Mesothelial cell of epicardium (in vitro differentiated cells): Measurements from ENCODE around the gene INPP5B. TPM values are rescaled to one million over a fixed set of nuclear protein-coding genes. Genes with fewer than 3 reads are reported as not detected.

ENCODE experiments used
- DNase-seq, 2 experiments: peaks; one replicate each; pipeline ENCODE4 v3.0.0; 2021; ENCODE audit warnings: low spot score in 2 of 2; ENCODE audit not compliant: unreplicated experiment in 2 of 2
- H3K27ac Mint-ChIP-seq: 2 replicates; pipeline ENCODE4 v1.8.0; 2021; ENCODE audit warnings: mixed read lengths
- H3K27me3 Mint-ChIP-seq: 2 replicates; pipeline ENCODE4 v1.8.0; 2021; ENCODE audit warnings: low read depth, mixed read lengths
- H3K36me3 Mint-ChIP-seq: 2 replicates; pipeline ENCODE4 v1.8.0; 2021; ENCODE audit warnings: mixed read lengths
- H3K4me1 Mint-ChIP-seq: 2 replicates; pipeline ENCODE4 v1.8.0; 2021; ENCODE audit warnings: mixed read lengths
- H3K4me3 Mint-ChIP-seq: 2 replicates; pipeline ENCODE4 v1.8.0; 2021; ENCODE audit warnings: mild to moderate bottlenecking, moderate library complexity, mixed read lengths
- H3K9me3 Mint-ChIP-seq: 2 replicates; pipeline ENCODE4 v1.8.0; 2021; ENCODE audit warnings: mixed read lengths
- CTCF ChIP-seq: fragments of 200-600 bp; sonication (generic); IDR thresholded peaks from one replicate; pipeline ENCODE4 v1.5.0; 2021; ENCODE audit warnings: antibody characterized with exemption; ENCODE audit not compliant: unreplicated experiment
- total RNA-seq: library from RNA; stranded (reverse); gene quantifications from 3 replicates; pipeline ENCODE4 v1.2.1, GENCODE V29; 2021

INPP5B gene
- total RNA-seq, 1 donor from 2014 or later, result 21.5 TPM

DNA sequence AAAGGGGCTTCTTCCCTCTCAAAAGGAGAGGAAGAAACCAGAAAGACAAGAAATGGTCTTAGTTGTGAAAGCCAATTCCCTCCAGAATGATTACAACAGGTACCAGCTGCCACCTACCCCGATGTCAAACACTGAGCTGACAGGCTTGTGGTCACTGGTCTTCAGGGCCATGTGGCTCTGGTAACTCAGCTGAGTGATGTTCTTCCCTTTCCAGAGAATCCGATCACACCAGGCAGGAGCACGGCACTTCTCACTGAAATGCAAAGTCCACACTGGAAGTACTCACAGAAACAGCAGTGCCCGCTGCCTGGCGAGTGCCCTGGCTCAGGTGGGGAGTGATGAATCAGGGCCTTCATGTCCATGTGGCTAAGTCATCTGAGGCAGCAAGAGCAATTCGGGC lies 68.8 kb downstream of the INPP5B start:
- Mint-ChIP-seq H3K9me3 (no peaks in the 10 kb centered on the region), H3K4me3 (no peak overlapping the region), H3K36me3 (peaks cover 31% of the 10 kb centered on the region), H3K4me1 (no peaks in the 10 kb centered on the region), H3K27ac (no peak overlapping the region), H3K27me3 (no peaks in the 10 kb centered on the region)
- no peak for TF ChIP-seq CTCF
- no peak for DNase-seq

DNA sequence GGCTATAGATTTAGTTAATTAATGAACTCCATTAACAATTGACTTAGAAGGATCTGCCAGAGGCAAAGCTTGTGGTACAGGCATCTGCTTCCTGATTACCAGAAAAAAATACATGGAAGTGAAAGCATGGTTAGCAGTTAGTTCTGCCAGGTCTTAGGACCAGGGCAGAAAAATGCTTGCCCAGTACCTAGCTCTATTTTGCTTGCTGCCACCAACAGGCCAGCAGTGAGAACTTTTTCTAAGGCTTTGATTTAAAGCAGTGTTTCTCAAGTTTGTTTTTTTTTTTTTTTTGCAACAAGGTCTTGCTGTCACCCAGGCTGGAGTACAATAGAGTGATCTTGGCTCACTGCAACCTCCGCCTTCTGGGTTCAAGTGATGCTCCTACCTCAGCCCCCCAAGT lies 71.0 kb downstream of the INPP5B start:
- Mint-ChIP-seq H3K36me3 (peaks cover 30% of the 10 kb centered on the region), H3K27ac (no peak overlapping the region)
- DNase-seq, result no peak

GRCh38 chr1:37872692-37873091 lies 74.2 kb downstream of the INPP5B start:
- no peak for TF ChIP-seq CTCF
- Mint-ChIP-seq H3K27me3 (no peaks in the 10 kb centered on the region), H3K36me3 (peaks cover 35% of the 10 kb centered on the region), H3K9me3 (no peaks in the 10 kb centered on the region), H3K4me3 (no peak overlapping the region), H3K27ac (no peak overlapping the region), H3K4me1 (no peaks in the 10 kb centered on the region)
- DNase-seq, result no peak

More for the DNA sequence above, 71.0 kb downstream of the INPP5B start:
- TF ChIP-seq CTCF, result no peak
- no peaks in the 10 kb centered on the region for H3K27me3 Mint-ChIP-seq
- H3K4me3 Mint-ChIP-seq, result no peak overlapping the region
- H3K4me1 Mint-ChIP-seq, result no peaks in the 10 kb centered on the region
- H3K9me3 Mint-ChIP-seq, result no peaks in the 10 kb centered on the region

DNA sequence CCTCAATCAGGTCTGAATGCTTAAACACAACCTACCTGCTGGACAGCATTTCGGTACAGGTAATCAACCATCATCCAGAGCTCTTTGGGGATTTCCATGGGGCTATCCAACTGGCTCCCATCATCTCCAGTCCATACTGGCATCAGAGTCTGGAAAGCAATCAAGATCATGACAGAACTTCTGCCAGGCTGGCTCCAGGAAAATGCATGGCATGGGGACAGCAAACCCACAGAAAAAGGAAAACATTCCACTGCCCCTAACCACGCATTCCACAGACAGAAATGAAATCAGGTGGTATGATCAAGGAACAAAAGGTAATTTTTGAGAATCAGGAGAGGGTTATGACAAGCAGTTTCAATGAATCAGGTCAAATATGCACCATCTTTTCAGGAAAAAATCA lies 78.4 kb downstream of the INPP5B start:
- TF ChIP-seq CTCF, result no peak
- Mint-ChIP-seq H3K4me1 (no peaks in the 10 kb centered on the region), H3K27ac (no peak overlapping the region), H3K4me3 (no peak overlapping the region), H3K9me3 (no peaks in the 10 kb centered on the region), H3K36me3 (peaks cover 29% of the 10 kb centered on the region), H3K27me3 (no peaks in the 10 kb centered on the region)
- no peak for DNase-seq

DNA sequence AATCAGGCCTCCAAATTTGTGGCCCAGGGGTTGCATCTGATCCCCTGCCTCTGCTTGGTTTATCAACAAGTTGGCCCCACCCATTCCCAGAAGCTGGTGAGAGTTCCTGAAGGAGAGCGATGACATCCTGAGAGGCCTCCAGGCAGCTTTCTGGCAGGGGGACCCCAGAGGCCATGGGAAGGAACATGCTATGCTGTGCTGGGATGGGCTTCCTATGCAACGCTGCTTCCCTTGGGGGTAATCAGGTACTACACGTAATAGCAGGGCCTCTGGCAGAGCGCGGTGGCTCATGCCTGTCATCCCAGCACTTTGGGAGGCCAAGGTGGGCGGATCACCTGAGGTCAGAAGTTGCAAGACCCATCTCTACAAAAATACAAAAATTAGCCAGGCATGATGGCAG lies 79.1 kb downstream of the INPP5B start:
- Mint-ChIP-seq H3K27me3 (no peaks in the 10 kb centered on the region), H3K4me3 (no peak overlapping the region), H3K4me1 (no peaks in the 10 kb centered on the region), H3K9me3 (no peaks in the 10 kb centered on the region), H3K36me3 (peaks cover 25% of the 10 kb centered on the region), H3K27ac (no peak overlapping the region)
- TF ChIP-seq CTCF, result no peak
- DNase-seq, result no peak

GRCh38 chr1:37866491-37866890 lies 80.4 kb downstream of the INPP5B start:
- no peak overlapping the region for H3K27ac Mint-ChIP-seq
- H3K4me1 Mint-ChIP-seq, result no peaks in the 10 kb centered on the region
- no peaks in the 10 kb centered on the region for H3K27me3 Mint-ChIP-seq
- H3K36me3 Mint-ChIP-seq, result peaks cover 30% of the 10 kb centered on the region
- TF ChIP-seq CTCF, result no peak
- DNase-seq, result no peak
- no peaks in the 10 kb centered on the region for H3K9me3 Mint-ChIP-seq
- H3K4me3 Mint-ChIP-seq, result no peak overlapping the region
